DOHH2 (cell line): ENCODE results near the gene SRSF1.
"Not testable (repeated sequence)": the region's sequence is repeated elsewhere in the genome, so short reads cannot be mapped to it uniquely, and the experiment has no call there.

Experiments
- H3F3A ChIP-seq: fragments of 200-600 bp; sonication (generic), shearing (Covaris generic); 2 replicates; pipeline ENCODE4 v1.6.0; 2016; ENCODE audit warnings: antibody characterized with exemption, mild to moderate bottlenecking; ENCODE audit not compliant: control insufficient read depth, insufficient read depth
- H3K27ac ChIP-seq: fragments of 200-600 bp; sonication (generic); 2 replicates; pipeline ENCODE4 v1.5.1; 2014; ENCODE audit warnings: low read depth, mild to moderate bottlenecking, low read length, moderate library complexity
- H3K27me3 ChIP-seq: fragments of 200-600 bp; sonication (generic); 2 replicates; pipeline ENCODE4 v1.6.1; 2014; ENCODE audit warnings: mild to moderate bottlenecking, low read length, mixed read lengths; ENCODE audit not compliant: control insufficient read depth
- H3K36me3 ChIP-seq: fragments of 200-600 bp; sonication (generic); 2 replicates; pipeline ENCODE4 v1.6.1; 2014; ENCODE audit warnings: mild to moderate bottlenecking, low read length, moderate library complexity, mixed read lengths; ENCODE audit not compliant: control insufficient read depth
- H3K4me1 ChIP-seq: fragments of 200-600 bp; sonication (generic); 2 replicates; pipeline ENCODE4 v1.6.1; 2014; ENCODE audit warnings: mild to moderate bottlenecking, low read length, mixed read lengths; ENCODE audit not compliant: control insufficient read depth
- H3K4me2 ChIP-seq: fragments of 200-600 bp; sonication (generic); 2 replicates; pipeline ENCODE4 v1.6.0; 2014; ENCODE audit warnings: mild to moderate bottlenecking, low read length, moderate library complexity
- H3K4me3 ChIP-seq: fragments of 200-600 bp; sonication (generic); 2 replicates; pipeline ENCODE4 v1.5.1; 2014; ENCODE audit warnings: mild to moderate bottlenecking, low read length, mixed read lengths
- H3K79me2 ChIP-seq: fragments of 200-600 bp; sonication (generic); 2 replicates; pipeline ENCODE4 v1.6.1; 2014; ENCODE audit warnings: mild to moderate bottlenecking, low read length, mixed read lengths; ENCODE audit not compliant: control insufficient read depth
- H3K9me2 ChIP-seq: fragments of 200-600 bp; sonication (generic); replicated peaks from 2 replicates; pipeline ENCODE4 v1.6.1; 2014; ENCODE audit warnings: mild to moderate bottlenecking, low read length, mixed read lengths; ENCODE audit not compliant: control insufficient read depth
- H3K9me3 ChIP-seq: fragments of 200-600 bp; sonication (generic); 2 replicates; pipeline ENCODE4 v1.6.1; 2014; ENCODE audit warnings: antibody characterized with exemption, low read length, mixed read lengths; ENCODE audit not compliant: control insufficient read depth, insufficient read depth
- H4K20me1 ChIP-seq: fragments of 200-600 bp; sonication (generic); 2 replicates; pipeline ENCODE4 v1.6.0; 2014; ENCODE audit warnings: low read depth, mild to moderate bottlenecking, antibody characterized with exemption, low read length, moderate library complexity; ENCODE audit not compliant: control insufficient read depth, insufficient read depth
- CTCF ChIP-seq: fragments of 200-600 bp; sonication (generic); IDR thresholded peaks from one replicate; pipeline ENCODE4 v1.5.1; 2014; ENCODE audit warnings: antibody characterized with exemption, mild to moderate bottlenecking, low read depth, low read length; ENCODE audit not compliant: poor library complexity, severe bottlenecking
- EZH2phosphoT487 ChIP-seq: fragments of 200-600 bp; sonication (generic); IDR thresholded peaks from 2 replicates; pipeline ENCODE4 v1.6.1; 2017; ENCODE audit warnings: borderline replicate concordance, mild to moderate bottlenecking, antibody characterized with exemption, low read length, moderate library complexity, mixed read lengths

Gene SRSF1

GRCh38 chr17:58046239-58047094 lies 39.4 kb upstream of the SRSF1 start:
- no peaks in the 10 kb centered on the region for H3K4me1 ChIP-seq
- H3F3A ChIP-seq = no peaks in the 10 kb centered on the region
- no peak overlapping the region for H3K4me2 ChIP-seq
- no peak overlapping the region for H3K27ac ChIP-seq
- no peaks in the 10 kb centered on the region for H3K9me2 ChIP-seq
- peaks cover 42% of the 10 kb centered on the region for H3K27me3 ChIP-seq
- no peak overlapping the region for H3K4me3 ChIP-seq
- TF ChIP-seq EZH2phosphoT487 = no peak
- no peak for TF ChIP-seq CTCF
- no peaks in the 10 kb centered on the region for H3K36me3 ChIP-seq
- no peaks in the 10 kb centered on the region for H3K79me2 ChIP-seq
- no peaks in the 10 kb centered on the region for H3K9me3 ChIP-seq
- H4K20me1 ChIP-seq = no peaks in the 10 kb centered on the region

GRCh38 chr17:58044256-58044655 lies 37.2 kb upstream of the SRSF1 start:
- H3K27ac ChIP-seq, H3K9me2 ChIP-seq, H3K9me3 ChIP-seq, H3K36me3 ChIP-seq, H3K4me3 ChIP-seq, H4K20me1 ChIP-seq, H3K4me1 ChIP-seq, H3K4me2 ChIP-seq, H3F3A ChIP-seq, H3K79me2 ChIP-seq: not testable (repeated sequence)
- peaks cover 41% of the 10 kb centered on the region for H3K27me3 ChIP-seq

GRCh38 chr17:58043221-58044181 lies 36.5 kb upstream of the SRSF1 start:
- Histone ChIP-seq H3K36me3 (no peaks in the 10 kb centered on the region), H3K27me3 (peaks cover 41% of the 10 kb centered on the region), H3F3A (no peaks in the 10 kb centered on the region), H4K20me1 (no peaks in the 10 kb centered on the region), H3K79me2 (no peaks in the 10 kb centered on the region), H3K9me2 (no peaks in the 10 kb centered on the region), H3K9me3 (no peaks in the 10 kb centered on the region), H3K4me2 (no peak overlapping the region), H3K4me1 (no peaks in the 10 kb centered on the region), H3K4me3 (no peak overlapping the region), H3K27ac (no peak overlapping the region)
- no peak for TF ChIP-seq CTCF
- no peak for TF ChIP-seq EZH2phosphoT487
